OCI-LY3 (cell line): ENCODE results near the gene PIP5K1A.
"Not testable (repeated sequence)": the region's sequence is repeated elsewhere in the genome, so short reads cannot be mapped to it uniquely, and the experiment has no call there.

Experiments
- CTCF ChIP-seq: fragments of 200-600, 300-600 bp; sonication (generic); IDR thresholded peaks from 2 replicates; pipeline ENCODE4 v1.5.1; 2014; ENCODE audit warnings: antibody characterized with exemption, low read length, low read depth
- EZH2phosphoT487 ChIP-seq: fragments of 200-600 bp; shearing (Covaris generic); IDR thresholded peaks from 2 replicates; pipeline ENCODE4 v1.6.1; 2018; ENCODE audit warnings: antibody characterized with exemption, mixed run types, low read depth

DNA sequence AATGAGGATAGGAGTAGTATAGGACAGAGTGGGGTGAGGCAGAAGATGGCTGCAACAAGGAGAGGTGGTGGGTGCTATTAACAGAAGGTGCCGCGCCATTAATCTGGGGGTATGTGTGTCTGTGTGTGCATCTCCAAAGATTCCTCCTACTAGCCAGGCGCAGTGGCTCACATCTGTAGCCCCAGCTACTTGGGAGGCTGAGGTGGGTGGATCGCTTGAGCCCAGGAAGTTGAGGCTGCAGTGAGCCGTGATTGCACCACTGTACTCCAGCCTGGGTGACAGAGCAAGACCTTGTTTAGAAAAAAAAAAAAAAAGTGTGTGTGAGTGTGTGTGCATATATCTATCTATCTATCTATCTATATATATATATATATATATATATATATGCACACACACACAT, 77.0 kb downstream of the PIP5K1A start:
- TF ChIP-seq CTCF, EZH2phosphoT487: not testable (repeated sequence)
